ENCODE data around the gene KIF3A. TPM values are rescaled to one million over a fixed set of nuclear protein-coding genes. Genes with fewer than 3 reads are reported as not detected.
A peak's percentile ranks its signal among the peaks of the same experiment; 100 is the strongest.

Gene KIF3A
- total and polyA plus RNA-seq, 7 experiments from 2014 or later, result 7.5 to 30.0 (median 11.4) TPM

- H3K27me3 Mint-ChIP-seq, result no peaks in the 10 kb centered on the region
- H3K36me3 ChIP-seq (ENCODE audit: control insufficient read depth in 2 of 3, insufficient read depth in 3 of 3, low read length in 3 of 3), result peaks cover 0 to 10% (median 0%) of the 10 kb centered on the region in 3 experiments
- no peak overlapping the region for H3K27ac ChIP-seq (ENCODE audit: low read depth, low read length)
- H3K4me3 ChIP-seq (ENCODE audit: low read length), result no peak overlapping the region
- peaks cover 0 to 65% (median 5%) of the 10 kb centered on the region in 7 donors for H3K4me1 Mint-ChIP-seq
- DNase-seq (no peak), ATAC-seq (no peak)
- H3K9me3 ChIP-seq (ENCODE audit: control insufficient read depth in 2 of 3, low read length in 3 of 3), result no peaks in the 10 kb centered on the region
- no peaks in the 10 kb centered on the region for H3K9me3 Mint-ChIP-seq
- peaks cover 0 to 26% (median 0%) of the 10 kb centered on the region in 5 donors for H3K36me3 Mint-ChIP-seq
- H3K4me3 Mint-ChIP-seq, result peak overlapping the region in 1 of 10 donors; percentile 54
- ChIA-PET CTCF (no interaction called here), POLR2A (no interaction called here)
- intact Hi-C loops (cut with micrococcal nuclease), result loop anchor here in 1 of 2 donors (1.0 kb wide), 1 partner anchor 14 kb away; the partner anchor contains the start of gene KIF3A
- peak overlapping the region in 2 of 9 donors; percentile 38 to 82 for H3K27ac Mint-ChIP-seq
- no peaks in the 10 kb centered on the region for H3K27me3 ChIP-seq (ENCODE audit: control insufficient read depth in 2 of 2, insufficient read depth in 2 of 2, low read length in 2 of 2)
- peaks cover 0 to 4% of the 10 kb centered on the region in 2 donors for H3K4me1 ChIP-seq (ENCODE audit: control insufficient read depth in 2 of 2, insufficient read depth in 2 of 2, low read length in 2 of 2)
These were observed 14.1 kb upstream of the KIF3A start for GRCh38 chr5:132751444-132751843.

- POLR2A ChIA-PET, result interaction anchor here (1.5 kb wide), 1 partner anchor 13 kb away, joined by 3 read pairs; the partner anchor contains the start of gene KIF3A
- DNase-seq, result no peak
These were observed 13.3 kb upstream of the KIF3A start for GRCh38 chr5:132750471-132751230.

GRCh38 chr5:132749506-132749905 lies 12.2 kb upstream of the KIF3A start:
- ATAC-seq (no peak), DNase-seq (no peak)
- peak overlapping the region in 8 of 9 donors; percentile 29 to 76 (median 48) for H3K27ac Mint-ChIP-seq
- peaks cover 0 to 14% (median 0%) of the 10 kb centered on the region in 5 donors for H3K27me3 Mint-ChIP-seq
- peaks cover 0 to 61% (median 6%) of the 10 kb centered on the region in 7 donors for H3K4me1 Mint-ChIP-seq
- Histone ChIP-seq H3K9me3 (ENCODE audit: control insufficient read depth in 2 of 3, low read length in 3 of 3) (no peaks in the 10 kb centered on the region), H3K27me3 (ENCODE audit: control insufficient read depth in 2 of 2, insufficient read depth in 2 of 2, low read length in 2 of 2) (no peaks in the 10 kb centered on the region), H3K4me1 (ENCODE audit: control insufficient read depth in 2 of 2, insufficient read depth in 2 of 2, low read length in 2 of 2) (peaks cover 0 to 4% of the 10 kb centered on the region in 2 donors), H3K36me3 (ENCODE audit: control insufficient read depth in 2 of 3, insufficient read depth in 3 of 3, low read length in 3 of 3) (peaks cover 0 to 10% (median 0%) of the 10 kb centered on the region in 3 experiments), H3K4me3 (ENCODE audit: low read length) (no peak overlapping the region), H3K27ac (ENCODE audit: low read depth, low read length) (no peak overlapping the region)
- ChIA-PET CTCF (no interaction called here), POLR2A (no interaction called here)
- peak overlapping the region in 4 of 10 donors; percentile 3 to 69 (median 34) for H3K4me3 Mint-ChIP-seq
- H3K9me3 Mint-ChIP-seq, result peaks cover 0 to 1% (median 0%) of the 10 kb centered on the region in 11 donors
- intact Hi-C loops (cut with micrococcal nuclease), result loop anchor here in 1 of 2 donors (1.0 to 5.0 kb wide), 2 partner anchors 27 to 1253 kb away; partner anchors contain the start of gene VDAC1
- H3K36me3 Mint-ChIP-seq, result peaks cover 0 to 26% (median 0%) of the 10 kb centered on the region in 5 donors

More at GRCh38 chr5:132750471-132751230, 13.3 kb upstream of the KIF3A start:
- Histone ChIP-seq H3K4me1 (ENCODE audit: control insufficient read depth in 2 of 2, insufficient read depth in 2 of 2, low read length in 2 of 2) (peaks cover 0 to 4% of the 10 kb centered on the region in 2 donors), H3K27me3 (ENCODE audit: control insufficient read depth in 2 of 2, insufficient read depth in 2 of 2, low read length in 2 of 2) (no peaks in the 10 kb centered on the region), H3K36me3 (ENCODE audit: control insufficient read depth in 2 of 3, insufficient read depth in 3 of 3, low read length in 3 of 3) (peaks cover 0 to 10% (median 0%) of the 10 kb centered on the region in 3 experiments), H3K4me3 (ENCODE audit: low read length) (no peak overlapping the region), H3K9me3 (ENCODE audit: control insufficient read depth in 2 of 3, low read length in 3 of 3) (no peaks in the 10 kb centered on the region), H3K27ac (ENCODE audit: low read depth, low read length) (no peak overlapping the region)
- CTCF ChIA-PET, result no interaction called here
- Mint-ChIP-seq H3K4me3 (peak overlapping the region in 1 of 10 donors; percentile 54), H3K9me3 (no peaks in the 10 kb centered on the region), H3K4me1 (peaks cover 0 to 70% (median 6%) of the 10 kb centered on the region in 7 donors), H3K27ac (peak overlapping the region in 3 of 9 donors; percentile 15 to 82 (median 19)), H3K27me3 (peaks cover 0 to 6% (median 0%) of the 10 kb centered on the region in 5 donors), H3K36me3 (peaks cover 0 to 26% (median 0%) of the 10 kb centered on the region in 5 donors)
- intact Hi-C loops (cut with micrococcal nuclease), result loop anchor here in 1 of 2 donors (1.0 kb wide), 1 partner anchor 13 kb away; the partner anchor contains the start of gene KIF3A
- ATAC-seq, result no peak

GRCh38 chr5:132748522-132749000 lies 11.2 kb upstream of the KIF3A start:
- Histone ChIP-seq H3K27me3 (ENCODE audit: control insufficient read depth in 2 of 2, insufficient read depth in 2 of 2, low read length in 2 of 2) (no peaks in the 10 kb centered on the region), H3K9me3 (ENCODE audit: control insufficient read depth in 2 of 3, low read length in 3 of 3) (no peaks in the 10 kb centered on the region), H3K4me3 (ENCODE audit: low read length) (no peak overlapping the region), H3K4me1 (ENCODE audit: control insufficient read depth in 2 of 2, insufficient read depth in 2 of 2, low read length in 2 of 2) (peaks cover 0 to 4% of the 10 kb centered on the region in 2 donors), H3K36me3 (ENCODE audit: control insufficient read depth in 2 of 3, insufficient read depth in 3 of 3, low read length in 3 of 3) (peaks cover 0 to 10% (median 0%) of the 10 kb centered on the region in 3 experiments), H3K27ac (ENCODE audit: low read depth, low read length) (no peak overlapping the region)
- DNase-seq (no peak), ATAC-seq (no peak)
- peaks cover 0 to 1% (median 0%) of the 10 kb centered on the region in 11 donors for H3K9me3 Mint-ChIP-seq
- H3K4me3 Mint-ChIP-seq, result peak overlapping the region; percentile 39 to 82 (median 70)
- peaks cover 0 to 54% (median 5%) of the 10 kb centered on the region in 7 donors for H3K4me1 Mint-ChIP-seq
- H3K27ac Mint-ChIP-seq, result peak overlapping the region in 8 of 9 donors; percentile 45 to 75 (median 72)
- intact Hi-C loops (cut with micrococcal nuclease), result loop anchor here in 1 of 2 donors (5.0 kb wide), 1 partner anchor 1254 kb away; the partner anchor contains the start of gene VDAC1
- H3K36me3 Mint-ChIP-seq, result peaks cover 0 to 26% (median 0%) of the 10 kb centered on the region in 5 donors
- H3K27me3 Mint-ChIP-seq, result peaks cover 0 to 14% (median 0%) of the 10 kb centered on the region in 5 donors
- ChIA-PET POLR2A (interaction anchor here (1.8 to 2.7 kb wide), 2 partner anchors 11 to 29 kb away, joined by 5 to 48 read pairs; partner anchors contain the start of genes KIF3A and SEPTIN8), CTCF (no interaction called here)

GRCh38 chr5:132747616-132748440 lies 10.5 kb upstream of the KIF3A start:
- Mint-ChIP-seq H3K27me3 (peaks cover 0 to 17% (median 5%) of the 10 kb centered on the region in 5 donors), H3K4me3 (peak overlapping the region; percentile 47 to 82 (median 70)), H3K36me3 (peaks cover 0 to 20% (median 0%) of the 10 kb centered on the region in 5 donors), H3K9me3 (peaks cover 0 to 3% (median 0%) of the 10 kb centered on the region in 11 donors), H3K27ac (peak overlapping the region in 8 of 9 donors; percentile 45 to 75 (median 72)), H3K4me1 (peaks cover 0 to 48% (median 6%) of the 10 kb centered on the region in 7 donors)
- ChIA-PET CTCF (interaction anchor here (0.9 kb wide), 1 partner anchor 9 kb away, joined by 4 read pairs; no protein-coding TSS in a partner anchor), POLR2A (interaction anchor here (0.7 to 2.7 kb wide), 8 partner anchors 10 to 258 kb away, joined by 3 to 48 read pairs (median 4); partner anchors contain the start of genes AFF4, KIF3A and SEPTIN8)
- DNase-seq (peak; percentile 32 to 62 (median 50)), ATAC-seq (peak; percentile 60)
- intact Hi-C loops (cut with micrococcal nuclease), result loop anchor here (1.0 to 5.0 kb wide), 3 partner anchors 11 to 1254 kb away; partner anchors contain the start of genes KIF3A (in 2 of the 2) and VDAC1 (in 1 of the 2)
- Histone ChIP-seq H3K36me3 (ENCODE audit: control insufficient read depth in 2 of 3, insufficient read depth in 3 of 3, low read length in 3 of 3) (peaks cover 0 to 10% (median 0%) of the 10 kb centered on the region in 3 experiments), H3K4me3 (ENCODE audit: low read length) (peak overlapping the region; percentile 49), H3K27me3 (ENCODE audit: control insufficient read depth in 2 of 2, insufficient read depth in 2 of 2, low read length in 2 of 2) (no peaks in the 10 kb centered on the region), H3K9me3 (ENCODE audit: control insufficient read depth in 2 of 3, low read length in 3 of 3) (no peaks in the 10 kb centered on the region), H3K27ac (ENCODE audit: low read depth, low read length) (peak overlapping the region; percentile 56), H3K4me1 (ENCODE audit: control insufficient read depth in 2 of 2, insufficient read depth in 2 of 2, low read length in 2 of 2) (peaks cover 0 to 4% of the 10 kb centered on the region in 2 donors)

Measured in naive thymus-derived CD4-positive, alpha-beta T cell (primary cell).